Measurements from ENCODE around the gene AGBL4. TPM values are rescaled to one million over a fixed set of nuclear protein-coding genes. Genes with fewer than 3 reads are reported as not detected.

The AGBL4 gene
- total and polyA plus RNA-seq, 11 donors: 0.40 to 1.4 (median 0.54) TPM; not detected in 3

- 82 to 92% (median 83%) methylated on average over 3 of the region's 3 CpGs for WGBS, 4 donors
- TF ChIP-seq CTCF (IDR thresholded peaks at IDR 0.05) (no peak), POLR2A (IDR thresholded peaks at IDR 0.05) (no peak)
- Histone ChIP-seq H3K27me3 (no peaks in the 10 kb centered on the region), H3K27ac (no peak overlapping the region), H3K36me3 (no peaks in the 10 kb centered on the region), H3K4me3 (no peak overlapping the region), H3K4me1 (no peaks in the 10 kb centered on the region), H3K9me3 (no peaks in the 10 kb centered on the region)
- DNase-seq (no peak), ATAC-seq (no peak)
- intact Hi-C loops (cut with DNase I): no loop called here
These were observed 599.0 kb downstream of the AGBL4 start for GRCh38 chr1:49424782-49425181.

GRCh38 chr1:49416758-49417157 is 607.0 kb downstream of the AGBL4 start:
- TF ChIP-seq CTCF (IDR thresholded peaks at IDR 0.05): no peak
- no peak for TF ChIP-seq POLR2A (IDR thresholded peaks at IDR 0.05)
- DNase-seq: no peak
- intact Hi-C loops (cut with DNase I): loop anchor here in 1 of 10 donors (5.0 kb wide), 1 partner anchor 331 kb away; no protein-coding TSS in a partner anchor
- Histone ChIP-seq H3K4me3 (no peak overlapping the region), H3K27ac (no peak overlapping the region), H3K36me3 (no peaks in the 10 kb centered on the region), H3K4me1 (no peaks in the 10 kb centered on the region), H3K27me3 (no peaks in the 10 kb centered on the region), H3K9me3 (no peaks in the 10 kb centered on the region)
- 84 to 92% (median 87%) methylated on average over 1 of the region's 1 CpG for WGBS, 4 donors
- ATAC-seq: no peak

- Histone ChIP-seq H3K4me3 (no peak overlapping the region), H3K36me3 (no peaks in the 10 kb centered on the region), H3K27ac (no peak overlapping the region), H3K9me3 (no peaks in the 10 kb centered on the region), H3K27me3 (no peaks in the 10 kb centered on the region), H3K4me1 (no peaks in the 10 kb centered on the region)
- no peak for DNase-seq
- ATAC-seq: no peak
- WGBS, 4 donors: 76 to 91% (median 82%) methylated on average over 2 of the region's 2 CpGs
- no peak for TF ChIP-seq POLR2A (IDR thresholded peaks at IDR 0.05)
- TF ChIP-seq CTCF (IDR thresholded peaks at IDR 0.05): no peak
- intact Hi-C loops (cut with DNase I): no loop called here
These were observed 615.4 kb downstream of the AGBL4 start for GRCh38 chr1:49408346-49408745.

- Histone ChIP-seq H3K4me1 (no peaks in the 10 kb centered on the region), H3K27ac (no peak overlapping the region), H3K9me3 (peaks cover 0 to 18% (median 0%) of the 10 kb centered on the region in 12 donors), H3K27me3 (no peaks in the 10 kb centered on the region), H3K36me3 (no peaks in the 10 kb centered on the region), H3K4me3 (no peak overlapping the region)
- no peak for TF ChIP-seq CTCF (IDR thresholded peaks at IDR 0.05)
- TF ChIP-seq POLR2A (IDR thresholded peaks at IDR 0.05): no peak
- ATAC-seq: no peak
- intact Hi-C loops (cut with DNase I): no loop called here
- no peak for DNase-seq
These were observed 626.7 kb downstream of the AGBL4 start for GRCh38 chr1:49397086-49397485.

All from heart left ventricle (tissue), 16 donors.